Osteoblast (primary cell): ENCODE data around the gene ETNK1. TPM values are rescaled to one million over a fixed set of nuclear protein-coding genes. Genes with fewer than 3 reads are reported as not detected.

Experiments used
- DNase-seq: peaks from one replicate; pipeline ENCODE4 v3.0.0; 2011; ENCODE audit warnings: low spot score, mixed read lengths; ENCODE audit not compliant: insufficient read length; ENCODE audit errors: missing footprints
- H2AFZ ChIP-seq: 2 replicates; pipeline ENCODE4 v1.6.0; 2011; ENCODE audit warnings: mild to moderate bottlenecking, low read length
- H3K27ac ChIP-seq: 2 replicates; pipeline ENCODE4 v1.5.1; 2011; ENCODE audit warnings: mild to moderate bottlenecking, low read depth, low read length, moderate library complexity
- H3K27me3 ChIP-seq: 2 replicates; pipeline ENCODE4 v1.6.0; 2012; ENCODE audit warnings: mild to moderate bottlenecking, control low read depth, inconsistent platforms, low read length, moderate library complexity; ENCODE audit not compliant: insufficient read depth
- H3K36me3 ChIP-seq: 2 replicates; pipeline ENCODE4 v1.5.1; 2011; ENCODE audit warnings: mild to moderate bottlenecking, low read length, control low read depth, moderate library complexity; ENCODE audit not compliant: insufficient read depth
- H3K4me1 ChIP-seq: 2 replicates; pipeline ENCODE4 v1.5.1; 2011; ENCODE audit warnings: mild to moderate bottlenecking, low read length, control low read depth, moderate library complexity; ENCODE audit not compliant: insufficient read depth
- H3K4me2 ChIP-seq: 2 replicates; pipeline ENCODE4 v1.6.0; 2011; ENCODE audit warnings: mild to moderate bottlenecking, low read length; ENCODE audit not compliant: insufficient read depth
- H3K4me3 ChIP-seq: fragments of 200-600 bp; sonication (generic); 3 replicates; pipeline ENCODE4 v1.5.1; 2012; ENCODE audit warnings: mild to moderate bottlenecking, low read length, inconsistent platforms; ENCODE audit not compliant: insufficient read depth
- H3K79me2 ChIP-seq: 2 replicates; pipeline ENCODE4 v1.6.0; 2012; ENCODE audit warnings: mild to moderate bottlenecking, low read length, control low read depth, inconsistent platforms; ENCODE audit not compliant: insufficient read depth
- H3K9me3 ChIP-seq: 2 replicates; pipeline ENCODE4 v1.5.1; 2011; ENCODE audit warnings: low read depth, low read length, control low read depth
- H4K20me1 ChIP-seq: 2 replicates; pipeline ENCODE4 v1.6.0; 2012; ENCODE audit warnings: mild to moderate bottlenecking, low read length, control low read depth; ENCODE audit not compliant: insufficient read depth
- total RNA-seq: library from RNA; depleted of rRNA; stranded (reverse); fragments of >200 nt; gene quantifications from 2 replicates; pipeline ENCODE4 v1.2.3, GENCODE V29; 2012
- TF ChIP-seq, protein P1 (sequence below): IDR thresholded peaks from 2 replicates; pipeline ENCODE4 v1.5.1; 2011; ENCODE audit warnings: mild to moderate bottlenecking, low read depth, low read length, moderate library complexity; ENCODE audit errors: extremely low read depth

Gene ETNK1
- total RNA-seq, 1 donor, result 43.4 TPM

DNA sequence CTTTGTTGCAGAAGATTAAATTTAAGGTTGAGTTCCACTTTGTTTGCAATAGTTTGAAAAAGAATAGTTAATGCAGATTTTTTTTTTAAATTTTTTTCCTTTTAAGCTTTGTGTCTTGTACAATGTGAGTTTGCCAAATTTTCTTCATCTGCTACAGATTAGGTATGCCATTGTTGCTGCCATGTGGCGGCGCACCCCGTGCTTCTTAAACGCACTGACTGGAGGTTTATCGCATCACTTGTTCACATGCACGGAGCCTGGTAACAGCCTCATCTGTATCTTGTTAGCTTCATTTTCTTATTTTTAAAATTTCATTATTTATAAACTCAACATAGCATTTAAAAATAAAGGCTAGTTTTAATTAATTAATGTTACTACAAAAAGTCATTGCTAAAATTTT, 43.5 kb downstream of the ETNK1 start:
- Histone ChIP-seq H3K79me2 (no peaks in the 10 kb centered on the region), H4K20me1 (no peaks in the 10 kb centered on the region), H3K27ac (no peak overlapping the region), H3K27me3 (no peaks in the 10 kb centered on the region), H3K36me3 (no peaks in the 10 kb centered on the region), H3K4me1 (peaks cover 10% of the 10 kb centered on the region), H3K9me3 (no peaks in the 10 kb centered on the region), H3K4me2 (no peak overlapping the region), H3K4me3 (no peak overlapping the region), H2AFZ (no peak overlapping the region)
- TF ChIP-seq, protein P1, sequence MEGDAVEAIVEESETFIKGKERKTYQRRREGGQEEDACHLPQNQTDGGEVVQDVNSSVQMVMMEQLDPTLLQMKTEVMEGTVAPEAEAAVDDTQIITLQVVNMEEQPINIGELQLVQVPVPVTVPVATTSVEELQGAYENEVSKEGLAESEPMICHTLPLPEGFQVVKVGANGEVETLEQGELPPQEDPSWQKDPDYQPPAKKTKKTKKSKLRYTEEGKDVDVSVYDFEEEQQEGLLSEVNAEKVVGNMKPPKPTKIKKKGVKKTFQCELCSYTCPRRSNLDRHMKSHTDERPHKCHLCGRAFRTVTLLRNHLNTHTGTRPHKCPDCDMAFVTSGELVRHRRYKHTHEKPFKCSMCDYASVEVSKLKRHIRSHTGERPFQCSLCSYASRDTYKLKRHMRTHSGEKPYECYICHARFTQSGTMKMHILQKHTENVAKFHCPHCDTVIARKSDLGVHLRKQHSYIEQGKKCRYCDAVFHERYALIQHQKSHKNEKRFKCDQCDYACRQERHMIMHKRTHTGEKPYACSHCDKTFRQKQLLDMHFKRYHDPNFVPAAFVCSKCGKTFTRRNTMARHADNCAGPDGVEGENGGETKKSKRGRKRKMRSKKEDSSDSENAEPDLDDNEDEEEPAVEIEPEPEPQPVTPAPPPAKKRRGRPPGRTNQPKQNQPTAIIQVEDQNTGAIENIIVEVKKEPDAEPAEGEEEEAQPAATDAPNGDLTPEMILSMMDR, result no peak
- no peak for DNase-seq

DNA sequence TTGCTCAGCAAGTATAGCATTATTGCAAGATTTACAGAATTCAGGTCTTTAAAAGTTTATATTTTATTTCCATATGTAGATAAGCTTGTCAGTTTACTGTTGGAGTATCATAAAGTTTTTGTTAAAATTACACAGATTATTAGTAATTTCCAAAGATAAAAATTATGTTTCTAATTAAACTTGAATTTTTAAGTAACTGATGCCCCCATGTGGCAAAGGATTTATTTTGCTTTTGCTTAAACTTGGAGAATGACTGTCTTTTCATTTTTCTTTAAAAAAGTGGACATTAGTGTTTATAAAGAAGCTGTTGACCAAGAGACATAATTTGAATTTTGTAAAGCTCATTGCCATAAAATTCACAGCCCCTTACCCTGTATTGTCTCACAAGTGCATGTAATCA, 45.8 kb downstream of the ETNK1 start:
- peaks cover 10% of the 10 kb centered on the region for H3K36me3 ChIP-seq
- TF ChIP-seq, protein P1, result peak; percentile 45
- DNase-seq, result no peak
- no peak overlapping the region for H3K27ac ChIP-seq
- no peaks in the 10 kb centered on the region for H3K9me3 ChIP-seq
- H2AFZ ChIP-seq, result no peak overlapping the region
- H4K20me1 ChIP-seq, result no peaks in the 10 kb centered on the region
- peaks cover 12% of the 10 kb centered on the region for H3K4me1 ChIP-seq
- H3K79me2 ChIP-seq, result peaks cover 5% of the 10 kb centered on the region
- H3K4me3 ChIP-seq, result no peak overlapping the region
- H3K27me3 ChIP-seq, result no peaks in the 10 kb centered on the region
- H3K4me2 ChIP-seq, result no peak overlapping the region

DNA sequence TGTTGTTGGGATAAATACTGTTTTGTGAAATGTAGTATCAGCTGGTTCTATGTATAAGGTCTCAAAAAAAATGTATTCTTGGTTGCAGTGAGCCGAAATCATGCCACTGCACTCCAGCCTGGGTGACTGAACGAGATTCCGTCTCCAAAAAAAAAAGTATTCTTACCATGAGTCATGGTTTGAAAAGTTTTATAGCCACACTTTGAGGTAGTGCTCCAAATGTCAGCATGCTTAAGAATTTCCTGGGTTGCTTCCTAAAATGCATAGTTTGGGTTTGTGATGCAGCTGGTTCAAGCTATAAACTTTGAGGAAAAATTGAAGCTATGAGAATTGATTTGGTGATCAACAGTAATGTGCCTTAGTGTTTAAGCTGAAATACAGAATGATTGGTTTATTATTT, 48.0 kb downstream of the ETNK1 start:
- no peak overlapping the region for H2AFZ ChIP-seq
- H3K4me1 ChIP-seq, result peaks cover 12% of the 10 kb centered on the region
- peaks cover 10% of the 10 kb centered on the region for H3K36me3 ChIP-seq
- H4K20me1 ChIP-seq, result no peaks in the 10 kb centered on the region
- H3K27ac ChIP-seq, result peak overlapping the region; percentile 43
- H3K4me2 ChIP-seq, result peak overlapping the region; percentile 12
- H3K9me3 ChIP-seq, result no peaks in the 10 kb centered on the region
- no peaks in the 10 kb centered on the region for H3K27me3 ChIP-seq
- TF ChIP-seq, protein P1, result no peak
- DNase-seq, result peak; percentile 78
- peaks cover 10% of the 10 kb centered on the region for H3K79me2 ChIP-seq
- H3K4me3 ChIP-seq, result no peak overlapping the region

DNA sequence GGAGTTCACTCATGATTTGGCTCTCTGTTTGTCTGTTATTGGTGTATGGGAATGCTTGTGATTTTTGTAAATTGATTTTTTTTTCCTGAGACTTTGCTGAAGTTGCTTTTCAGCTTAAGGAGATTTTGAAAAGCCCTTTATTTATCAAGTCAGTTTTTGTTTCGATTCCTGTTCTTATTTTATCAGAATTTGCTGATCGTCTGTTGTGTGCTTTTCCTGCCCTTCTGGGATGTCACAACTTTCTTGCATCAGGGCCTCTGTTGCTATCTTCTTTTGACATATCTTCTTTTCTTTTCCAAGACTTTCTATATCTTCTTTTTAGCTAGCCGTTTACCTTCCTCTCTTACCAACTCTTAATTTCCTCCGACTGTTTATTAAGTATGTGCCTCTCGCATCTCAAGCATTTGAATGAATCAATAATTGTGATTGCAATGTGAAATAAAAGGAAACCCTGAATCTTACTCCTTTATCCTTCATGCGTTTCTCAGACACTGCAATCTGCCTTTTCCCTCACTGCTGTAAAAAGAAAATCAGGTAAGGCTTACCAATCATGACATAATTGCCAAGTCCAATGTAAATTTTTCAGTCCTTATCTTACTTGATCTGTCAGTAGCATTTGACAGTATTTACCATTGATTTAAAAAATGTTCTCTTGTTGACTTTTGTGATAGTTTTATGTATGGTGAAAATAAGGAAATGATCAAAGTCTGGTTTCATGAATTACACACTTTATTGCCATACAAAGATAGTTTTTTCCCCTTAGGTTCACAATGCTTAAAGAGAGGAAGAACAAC, 53.0 kb downstream of the ETNK1 start:
- Histone ChIP-seq H3K4me2 (no peak overlapping the region), H4K20me1 (no peaks in the 10 kb centered on the region), H3K36me3 (peaks cover 28% of the 10 kb centered on the region), H3K9me3 (no peaks in the 10 kb centered on the region), H3K27ac (no peak overlapping the region), H3K4me1 (peaks cover 6% of the 10 kb centered on the region), H3K79me2 (peaks cover 17% of the 10 kb centered on the region), H2AFZ (no peak overlapping the region), H3K4me3 (no peak overlapping the region), H3K27me3 (no peaks in the 10 kb centered on the region)
- no peak for DNase-seq
- TF ChIP-seq, protein P1, result no peak
